Measurements from ENCODE around the gene NF1. TPM values are rescaled to one million over a fixed set of nuclear protein-coding genes. Genes with fewer than 3 reads are reported as not detected.

Gene NF1
- polyA plus RNA-seq, 1 of the 3 experiments (the other 2 are of a cell fraction) = 19.6 TPM

- TF ChIP-seq REST (IDR thresholded peaks at IDR 0.05; ENCODE audit: low read depth, low read length) = no peak
- TF ChIP-seq MAX (IDR thresholded peaks at IDR 0.05; ENCODE audit: low read depth) = no peak
- no peak for TF ChIP-seq GATA2 (CRISPR knock-in tag; IDR thresholded peaks at IDR 0.05)
Measured at GRCh38 chr17:31053071-31053470, 41.7 kb upstream of the NF1 start (continued).

- no peaks in the 10 kb centered on the region for H3K36me3 ChIP-seq (replicated peaks in 1 of 2; ENCODE audit: control insufficient read depth in 1 of 2, insufficient read depth in 2 of 2, low read length in 1 of 2)
- H3F3A ChIP-seq (replicated peaks; ENCODE audit: insufficient read depth) = peaks cover 21% of the 10 kb centered on the region
- no peaks in the 10 kb centered on the region for H3K9me2 ChIP-seq
- H3K9me3 ChIP-seq = no peaks in the 10 kb centered on the region
- no peaks in the 10 kb centered on the region for H4K20me1 ChIP-seq (ENCODE audit: insufficient read depth)
- no peak overlapping the region for H3K4me2 ChIP-seq
- POLR2A ChIA-PET = no interaction called here
- H3K4me1 ChIP-seq (ENCODE audit: control insufficient read depth in 1 of 2, insufficient read depth in 2 of 2, low read depth in 1 of 2, low read length in 1 of 2) = no peaks in the 10 kb centered on the region
- no peaks in the 10 kb centered on the region for H3K79me2 ChIP-seq (ENCODE audit: insufficient read depth)
- no peak for TF ChIP-seq IRF3 (IDR thresholded peaks at IDR 0.05; ENCODE audit: low read depth, low read length)
- TF ChIP-seq TAF1 (IDR thresholded peaks at IDR 0.05; ENCODE audit: borderline replicate concordance, low read depth, low read length) = no peak
- TF ChIP-seq TCF12 (IDR thresholded peaks at IDR 0.05) = no peak
- no peak for TF ChIP-seq POLR2AphosphoS5 (IDR thresholded peaks at IDR 0.05; ENCODE audit: low read depth, low read length)
- no peak for TF ChIP-seq MEF2A (IDR thresholded peaks at IDR 0.05; ENCODE audit: borderline replicate concordance, low read depth)
- TF ChIP-seq USF1 (IDR thresholded peaks at IDR 0.05; ENCODE audit: borderline replicate concordance, low read depth) = no peak
- no peak for TF ChIP-seq REST (IDR thresholded peaks at IDR 0.05; ENCODE audit: low read depth, low read length)
- no peak for TF ChIP-seq USF2 (IDR thresholded peaks at IDR 0.05; ENCODE audit: borderline replicate concordance, low read depth, low read length)
- no peak for TF ChIP-seq RFX5 (IDR thresholded peaks at IDR 0.05; ENCODE audit: low read length)
- no peak for TF ChIP-seq SMC3 (IDR thresholded peaks at IDR 0.05; ENCODE audit: low read depth, low read length)
- no peak for TF ChIP-seq ELF1 (IDR thresholded peaks at IDR 0.05)
- no peak for TF ChIP-seq MXI1 (IDR thresholded peaks at IDR 0.05; ENCODE audit: low read depth, low read length)
- no peak for TF ChIP-seq ZBTB33 (IDR thresholded peaks at IDR 0.05; ENCODE audit: borderline replicate concordance, low read depth)
- TF ChIP-seq SIN3A (IDR thresholded peaks at IDR 0.05; ENCODE audit: borderline replicate concordance, low read depth, low read length) = no peak
- no peak for TF ChIP-seq RXRA (IDR thresholded peaks at IDR 0.05; ENCODE audit: borderline replicate concordance, low read depth)
- no peak for TF ChIP-seq TEAD4 (IDR thresholded peaks at IDR 0.05; ENCODE audit: borderline replicate concordance, insufficient read depth)
- no peak for TF ChIP-seq NFIC (IDR thresholded peaks at IDR 0.05; ENCODE audit: borderline replicate concordance)
- no peak overlapping the region for H2AFZ ChIP-seq (ENCODE audit: low read depth)
- H3K9ac ChIP-seq = no peak overlapping the region
- no peak for DNase-seq
- no peak overlapping the region for H3K27ac ChIP-seq (ENCODE audit: low read depth in 2 of 2, low read length in 1 of 2)
- H3K4me3 ChIP-seq (ENCODE audit: low read depth in 2 of 2, low read length in 1 of 2) = no peak overlapping the region
- CTCF ChIA-PET = no interaction called here
- H3K27me3 ChIP-seq (ENCODE audit: insufficient read depth) = no peaks in the 10 kb centered on the region
- 79% methylated on average over 3 of the region's 3 CpGs for WGBS (ENCODE audit: low lambda C conversion rate)
Measured at GRCh38 chr17:31054761-31055160, 40.0 kb upstream of the NF1 start.
